Activated gamma-delta T cell (primary cell): ENCODE data around the gene NR2F6.

Experiments
- DNase-seq: peaks from one replicate; lab custom pipeline; 2025; lab: John Stamatoyannopoulos, UW

NR2F6 gene

GRCh38 chr19:17263712-17264640, 18.3 kb upstream of the NR2F6 start:
- DNase-seq, result no peak

DNA sequence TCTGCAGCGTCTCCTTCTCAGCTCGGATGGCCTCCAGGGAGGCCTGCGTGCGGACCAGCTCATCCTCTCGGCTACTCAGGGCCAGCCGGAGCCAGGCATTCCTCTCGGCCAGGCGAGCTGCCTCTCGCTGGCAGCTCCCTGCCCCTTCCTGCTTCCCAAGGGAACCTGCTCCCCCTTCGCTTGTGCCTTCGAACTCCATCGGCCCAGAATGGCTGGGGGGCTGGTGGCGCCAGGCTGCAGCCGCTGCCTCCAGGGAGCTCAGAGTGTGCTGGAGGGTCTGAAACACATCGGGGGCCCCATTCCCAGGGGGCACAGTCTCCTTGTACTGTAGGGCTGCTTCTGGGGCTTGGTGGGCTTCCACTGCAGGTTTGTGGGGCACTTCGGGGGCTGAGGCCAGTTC, 16.8 kb upstream of the NR2F6 start:
- DNase-seq, result no peak

- peak; percentile 58 for DNase-seq
Observed at GRCh38 chr19:17260842-17261325, 15.2 kb upstream of the NR2F6 start.

DNA sequence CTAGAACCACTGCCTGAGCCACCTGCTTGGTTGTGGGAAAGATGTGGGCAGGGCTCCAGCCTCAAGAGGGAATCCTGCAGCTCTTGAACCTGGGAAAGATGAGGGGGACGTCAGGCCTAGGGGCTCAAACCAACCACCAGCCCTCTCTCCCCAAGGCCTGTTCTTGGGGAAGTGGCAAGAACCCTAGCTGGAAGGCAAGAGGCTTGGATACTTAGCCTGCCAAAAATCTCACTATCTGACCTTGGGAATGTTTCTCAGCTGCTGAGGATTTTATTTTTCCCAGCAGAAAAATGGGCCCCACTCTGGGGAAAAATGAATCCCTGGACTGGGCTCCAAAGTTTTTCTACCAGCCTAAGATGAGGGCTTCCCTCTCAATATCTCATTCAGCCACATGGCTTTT, 14.2 kb upstream of the NR2F6 start:
- DNase-seq, result no peak

DNA sequence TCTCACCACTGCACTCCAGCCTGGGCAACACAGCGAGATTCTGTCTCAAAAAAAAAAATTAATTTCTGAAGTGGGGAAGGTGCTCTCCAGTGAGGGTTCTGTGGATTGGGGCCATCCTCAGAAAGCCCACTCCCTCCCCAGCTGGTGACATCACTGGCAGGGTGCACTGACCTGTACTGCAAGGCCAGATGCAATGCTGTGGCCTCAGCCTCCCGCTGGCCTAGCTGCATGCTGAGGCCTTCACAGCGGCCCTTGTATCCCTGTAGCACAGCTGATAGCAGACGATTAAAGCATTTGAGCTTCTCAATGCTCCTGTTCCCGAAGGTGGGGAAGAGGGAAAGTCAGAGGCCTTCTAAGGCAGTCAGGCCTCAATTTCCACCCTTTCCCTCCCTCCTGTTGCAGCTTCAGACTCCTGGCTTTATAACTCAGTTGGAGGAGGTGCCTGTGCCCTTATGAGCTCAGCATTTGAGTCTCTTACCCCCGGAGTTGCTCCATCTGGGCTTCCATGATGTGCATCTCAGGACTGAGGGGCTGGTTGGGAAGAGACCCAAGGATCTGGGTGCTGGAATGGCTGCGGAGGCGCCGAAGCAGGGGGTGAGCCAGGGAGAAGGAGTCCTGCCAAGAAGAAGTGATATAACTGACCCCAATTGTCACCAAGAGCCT, 13.5 kb upstream of the NR2F6 start:
- DNase-seq, result no peak

DNA sequence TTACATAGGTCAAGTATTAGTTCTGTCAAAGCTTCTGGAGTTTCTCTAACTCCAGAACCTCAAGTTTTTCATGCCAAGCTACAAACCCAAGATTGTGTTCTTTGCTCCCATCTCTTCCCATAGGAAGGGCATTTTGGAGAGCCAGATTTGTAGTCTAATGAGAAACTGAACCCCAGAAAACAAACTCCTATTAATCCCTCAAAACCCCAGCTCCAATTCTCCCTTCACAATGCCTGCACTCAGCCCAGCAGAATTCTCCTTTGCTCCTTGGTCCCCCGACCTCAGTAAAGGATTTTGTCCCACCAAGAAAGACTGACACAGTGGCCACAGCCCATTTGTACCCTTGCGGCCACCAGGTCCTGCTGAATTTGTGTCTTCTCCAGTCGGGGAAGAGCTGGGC, 10.4 kb upstream of the NR2F6 start:
- no peak for DNase-seq

- no peak for DNase-seq
Observed at GRCh38 chr19:17255150-17255621, 9.5 kb upstream of the NR2F6 start.

GRCh38 chr19:17254636-17255035, 8.9 kb upstream of the NR2F6 start:
- DNase-seq, result no peak

- DNase-seq, result no peak
Observed at GRCh38 chr19:17249887-17250548, 4.3 kb upstream of the NR2F6 start.

GRCh38 chr19:17248011-17248776, 2.5 kb upstream of the NR2F6 start:
- DNase-seq, result no peak

- no peak for DNase-seq
Observed at GRCh38 chr19:17246681-17247425, 1.1 kb upstream of the NR2F6 start.

- no peak for DNase-seq
Observed at GRCh38 chr19:17244618-17245534, 843 bp downstream of the NR2F6 start.

DNA sequence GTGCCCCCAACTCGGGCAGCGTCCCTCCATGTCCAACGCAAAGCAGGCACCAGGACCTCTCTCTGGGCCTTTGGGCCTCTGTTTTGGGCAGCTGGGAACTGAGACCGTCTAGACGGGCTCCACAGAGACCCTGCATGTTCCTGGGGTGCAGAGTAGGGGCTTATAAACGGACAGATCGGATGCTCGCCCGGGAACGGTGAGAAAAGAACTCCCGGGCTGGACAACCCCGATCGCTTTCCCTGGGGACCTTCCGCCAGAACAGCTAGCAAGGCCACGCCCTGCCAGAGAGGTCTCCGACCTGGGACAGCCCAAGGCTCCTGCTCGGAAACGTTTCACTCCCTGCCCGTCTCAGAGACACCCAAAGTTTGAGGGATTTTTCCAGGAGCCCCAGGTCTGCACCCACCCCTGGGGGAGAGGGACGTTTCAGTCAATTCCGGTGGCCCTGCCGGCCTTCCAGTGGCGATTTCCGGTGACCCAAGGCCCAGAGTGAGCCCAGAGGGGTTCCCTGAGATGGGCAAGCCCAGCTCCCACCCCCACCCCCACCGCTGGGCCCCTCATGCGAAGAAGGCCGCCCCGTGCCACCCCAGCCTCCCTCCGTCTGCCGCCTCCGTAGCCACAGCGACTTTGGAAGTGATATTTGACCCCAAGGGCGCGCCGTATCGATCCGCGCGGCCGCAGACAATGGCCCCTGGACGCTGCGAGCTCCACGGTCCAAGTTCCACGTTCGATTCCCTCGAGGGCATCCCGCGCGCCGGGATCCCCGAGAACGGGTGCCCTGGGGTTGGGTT, 1.7 kb downstream of the NR2F6 start:
- DNase-seq, result no peak

- DNase-seq, result no peak
Observed at GRCh38 chr19:17243211-17243829, 2.4 kb downstream of the NR2F6 start.

DNA sequence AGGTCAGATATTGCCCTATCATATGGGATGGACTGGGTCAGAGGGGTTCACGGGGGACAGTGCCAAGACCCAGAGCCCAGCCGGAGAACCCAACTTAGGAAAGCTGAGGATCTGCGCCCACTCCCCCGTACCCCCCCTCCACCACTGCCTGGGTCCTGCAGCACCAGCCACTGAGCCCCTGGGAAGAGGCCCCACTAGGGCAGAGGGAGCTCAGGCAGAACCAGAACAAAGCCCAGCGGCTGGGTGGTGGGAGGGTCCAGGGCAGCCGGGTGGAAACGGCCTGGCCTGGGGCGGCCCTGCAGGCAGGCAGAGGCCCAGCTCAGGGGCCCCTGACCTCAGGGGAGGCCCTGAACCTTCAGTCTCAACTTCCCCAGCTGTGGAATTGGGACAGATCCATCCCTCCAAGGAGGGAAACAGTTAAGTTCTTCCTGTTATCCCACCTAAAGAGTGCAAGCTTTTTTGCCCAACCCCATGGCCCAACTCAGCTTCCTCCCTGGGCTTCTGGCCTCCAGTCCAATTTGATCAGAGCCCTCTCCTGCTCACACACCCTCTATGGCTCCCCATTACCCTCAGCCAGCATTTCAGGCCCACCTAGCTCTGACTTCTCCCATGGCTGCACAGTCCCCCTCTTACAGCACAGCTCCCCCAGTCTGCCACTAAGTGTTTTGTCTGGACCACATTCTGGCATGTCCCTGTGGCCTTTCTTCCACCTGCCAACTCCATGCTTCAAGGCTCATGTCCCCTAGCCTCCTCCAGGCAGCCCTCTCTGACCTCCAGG, 3.1 kb downstream of the NR2F6 start:
- DNase-seq, result no peak

GRCh38 chr19:17240826-17241399, 4.8 kb downstream of the NR2F6 start:
- no peak for DNase-seq

DNA sequence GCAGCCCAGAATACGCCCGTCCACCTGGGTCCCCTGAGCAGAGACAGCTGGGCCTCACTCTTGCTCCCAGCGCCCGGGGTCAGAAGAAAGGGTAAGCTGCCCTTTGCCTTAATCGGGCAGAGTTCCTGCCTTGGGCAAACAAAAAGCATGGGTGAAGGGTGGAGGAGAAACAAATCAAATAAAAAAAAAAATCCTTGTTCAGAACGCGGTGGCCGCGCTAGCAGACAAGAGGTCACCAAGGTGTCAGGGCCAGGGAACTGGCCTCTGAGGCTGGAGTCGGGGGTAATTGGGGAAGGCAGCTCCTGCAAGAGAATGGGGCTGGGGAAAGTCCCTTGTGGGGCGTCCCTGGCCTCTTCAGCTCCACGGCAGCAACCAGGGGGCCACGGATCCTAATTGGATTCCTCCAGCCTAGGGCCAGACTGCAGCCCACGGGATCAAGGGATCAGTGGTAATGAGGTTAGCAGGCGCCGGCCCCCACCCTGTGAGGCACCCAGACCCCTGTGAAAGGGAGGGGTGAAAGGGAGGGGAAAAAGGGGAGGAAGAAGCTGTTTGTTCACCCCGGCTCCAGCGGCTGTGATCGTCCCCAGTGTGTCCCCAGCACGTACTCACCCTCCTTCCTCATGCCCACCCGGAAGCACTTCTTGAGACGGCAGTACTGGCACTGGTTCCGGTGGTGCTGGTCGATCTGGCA, 5.5 kb downstream of the NR2F6 start:
- DNase-seq, result no peak
